K562 (cell line): ENCODE data around the gene ZNF569. TPM values are rescaled to one million over a fixed set of nuclear protein-coding genes. Genes with fewer than 3 reads are reported as not detected.

Experiments
- CUX1 ChIP-seq: fragments of 200-800 bp; sonication (Bioruptor generic); IDR thresholded peaks from 2 replicates; pipeline ENCODE4 v1.6.1; 2016; ENCODE audit warnings: missing genetic modification characterization, missing compliant biosample characterization
- DEAF1 ChIP-seq: fragments of 450-650 bp; formaldehyde crosslinking; IDR thresholded peaks from 2 replicates; pipeline ENCODE4 v1.4.0; 2020; ENCODE audit warnings: mild to moderate bottlenecking, moderate library complexity
- E4F1 ChIP-seq: fragments of 250-450 bp; sonication (Bioruptor Pico); IDR thresholded peaks from 2 replicates; pipeline ENCODE4 v1.5.0; 2021; ENCODE audit warnings: mild to moderate bottlenecking, borderline replicate concordance
- FOXA3 ChIP-seq, 2 experiments: fragments of 450-650 bp in 1 of 2; sonication (generic) in 1 of 2; formaldehyde crosslinking; IDR thresholded peaks in 1 of 2; conservative IDR thresholded peaks in 1 of 2; 2 replicates each; pipeline versions ENCODE4 v1.4.0 to v1.8.0; 2020 to 2022; ENCODE audit warnings: mild to moderate bottlenecking in 2 of 2, missing genetic modification reagents in 1 of 2
- NFE2L1 ChIP-seq: fragments of 450-650 bp; IDR thresholded peaks from 2 replicates; pipeline ENCODE4 v1.6.1; 2016; ENCODE audit warnings: missing genetic modification characterization, low read depth, mild to moderate bottlenecking, missing compliant biosample characterization, moderate library complexity, borderline replicate concordance
- RHOXF2B ChIP-seq: fragments of 250-450 bp; sonication (Bioruptor Pico); conservative IDR thresholded peaks from 2 replicates; pipeline ENCODE4 v1.5.1; 2021
- SETDB1 ChIP-seq: IDR thresholded peaks from one replicate; pipeline ENCODE4 v1.6.1; 2012; ENCODE audit warnings: low read length, control low read depth, inconsistent platforms
- SMARCA5 ChIP-seq: fragments of 450-650 bp; IDR thresholded peaks from 2 replicates; pipeline ENCODE4 v1.6.1; 2016
- TARDBP ChIP-seq: fragments of 450-650 bp; IDR thresholded peaks from 2 replicates; pipeline ENCODE4 v1.6.1; 2016
- ZBTB8A ChIP-seq: fragments of 450-650 bp; IDR thresholded peaks from 2 replicates; pipeline ENCODE4 v1.6.1; 2018; ENCODE audit warnings: mild to moderate bottlenecking, moderate library complexity; ENCODE audit not compliant: partially characterized antibody
- ZNF121 ChIP-seq: sonication (generic); formaldehyde crosslinking; conservative IDR thresholded peaks from 2 replicates; pipeline ENCODE4 v1.8.0; 2022; ENCODE audit warnings: missing genetic modification reagents
- ZNF277 ChIP-seq: fragments of 250-450 bp; sonication (Bioruptor Pico); IDR thresholded peaks from 2 replicates; pipeline ENCODE4 v1.8.0; 2022; ENCODE audit warnings: inconsistent platforms, mild to moderate bottlenecking, moderate library complexity, borderline replicate concordance
- ZNF512 ChIP-seq: IDR thresholded peaks from 2 replicates; pipeline ENCODE4 v1.6.1; 2016; ENCODE audit warnings: missing genetic modification characterization, missing compliant biosample characterization
- polyA plus RNA-seq, 8 experiments: library from polyadenylated mRNA; depleted of rRNA in 4 of 8; stranded (reverse) in 5 of 8; unstranded in 3 of 8; fragments of >200 nt; fragmentation: Nextera tagmentation in 2 of 8; fragmentation: Illumina TruSeq in 1 of 8; extraction: Ambion mirVana in 2 of 8; extraction: Trizol in 1 of 8; gene quantifications; 2 replicates each; pipeline versions ENCODE4 v1.2.1 to v1.2.3, GENCODE V29; 2011 to 2014; ENCODE audit warnings: inconsistent platforms in 1 of 8, missing spikeins in 1 of 8
- total RNA-seq, 7 experiments: library from RNA; depleted of rRNA in 6 of 7; stranded (reverse); fragments of >200 nt in 6 of 7; fragmentation: Illumina TruSeq in 2 of 7; extraction: Trizol in 2 of 7; gene quantifications; 2 replicates each; pipeline versions ENCODE4 v1.2.1 to v1.2.3, GENCODE V29; 2011 to 2021; ENCODE audit warnings: low replicate concordance in 1 of 7

Gene ZNF569
- total and polyA plus RNA-seq, 9 of the 15 experiments (the other 6 are each of a cell fraction or from before 2014, with no cell fraction given): 2.1 to 5.7 (median 4.5) TPM

GRCh38 chr19:37466798-37467607 lies at the start of gene ZNF569 (continued):
- TF ChIP-seq ZBTB8A (no peak), ZNF512 (tag) (no peak), SMARCA5 (no peak), ZNF277 (no peak), NFE2L1 (tag) (no peak), RHOXF2B (CRISPR knock-in tag) (no peak), E4F1 (CRISPR knock-in tag) (no peak), CUX1 (no peak), FOXA3 (CRISPR knock-in tag; conservative IDR thresholded peaks at IDR 0.05 in 1 of 2, IDR thresholded peaks at IDR 0.05 in 1 of 2) (no peak), DEAF1 (CRISPR knock-in tag) (no peak), SETDB1 (no peak), ZNF121 (no peak), TARDBP (no peak)
